Gastrocnemius medialis (tissue), 4 donors: ENCODE data around the gene STARD7. TPM values are rescaled to one million over a fixed set of nuclear protein-coding genes. Genes with fewer than 3 reads are reported as not detected.

Experiments used
- ATAC-seq, 2 donors: fragments of 150-250 bp; one replicate each; pipeline ENCODE4 v1.9.1; 2016
- DNase-seq, 2 donors: peaks; one replicate each; pipeline ENCODE4 v3.0.0-alpha.2; 2019
- H3K27ac ChIP-seq, 4 donors: fragments of 200-600 bp; sonication (generic); 1 replicate in 1 of 4; 2 replicates in 3 of 4; pipeline ENCODE4 v1.5.1; 2016 to 2018; ENCODE audit warnings: mild to moderate bottlenecking in 2 of 4, moderate library complexity in 1 of 4
- H3K27me3 ChIP-seq, 3 donors: fragments of 200-600 bp; sonication (generic) in 2 of 3; 1 replicate in 1 of 3; 2 replicates in 2 of 3; pipeline versions ENCODE4 v1.5.1 to v1.6.0; 2016 to 2019; ENCODE audit warnings: mild to moderate bottlenecking in 1 of 3, moderate library complexity in 1 of 3
- H3K36me3 ChIP-seq, 2 donors: fragments of 200-600 bp; sonication (generic) in 1 of 2; one replicate each; pipeline ENCODE4 v1.5.1; 2017 to 2018
- H3K4me1 ChIP-seq, 2 donors: fragments of 200-600 bp; sonication (generic) in 1 of 2; one replicate each; pipeline ENCODE4 v1.5.1; 2016 to 2017; ENCODE audit warnings: mild to moderate bottlenecking in 2 of 2
- H3K4me3 ChIP-seq, 4 donors: fragments of 200-600 bp; sonication (generic) in 3 of 4; 1 replicate in 1 of 4; 2 replicates in 3 of 4; pipeline ENCODE4 v1.5.1; 2016 to 2019; ENCODE audit warnings: mild to moderate bottlenecking in 2 of 4
- H3K9me3 ChIP-seq, 3 donors: fragments of 200-600 bp; sonication (generic) in 2 of 3; 1 replicate in 1 of 3; 2 replicates in 2 of 3; pipeline ENCODE4 v1.5.1; 2016 to 2019
- POLR2A ChIP-seq, 2 donors: fragments of 450-650 bp; IDR thresholded peaks; one replicate each; pipeline ENCODE4 v1.6.1; 2017; ENCODE audit warnings: antibody characterized with exemption in 2 of 2, mild to moderate bottlenecking in 2 of 2, moderate library complexity in 2 of 2
- in situ Hi-C, 4 donors: fragments of 200-750 bp; cut with MboI; loops; one replicate each; pipeline versions ENCODE4 v1.15.0 to v1.8.0; 2017; ENCODE audit warnings: low sequenced_read_pairs in 4 of 4
- intact Hi-C: fragments of 100-400 bp; cut with DNase I; formaldehyde crosslinking; loops from one replicate; pipeline ENCODE4 v1.15.1; 2023; ENCODE audit warnings: low total_unique reads
- total RNA-seq, 4 donors: library from RNA; depleted of rRNA; stranded (reverse); fragments of >200 nt; gene quantifications; one replicate each; pipeline versions ENCODE4 v1.1.0 to v1.2.3, GENCODE V29; 2016
- TF ChIP-seq, protein P1 (sequence below), 5 experiments: fragments of 450-650 bp in 3 of 5; fragments of 200-600 bp in 2 of 5; sonication (generic) in 2 of 5; IDR thresholded peaks in 4 of 5; conservative IDR thresholded peaks in 1 of 5; 1 replicate in 4 of 5; 2 replicates in 1 of 5; pipeline ENCODE4 v1.5.1; 2016 to 2019; ENCODE audit warnings: antibody characterized with exemption in 5 of 5, mild to moderate bottlenecking in 3 of 5, moderate library complexity in 3 of 5

Gene STARD7
- total RNA-seq, 4 donors from 2014 or later: 237 to 512 (median 313) TPM

DNA sequence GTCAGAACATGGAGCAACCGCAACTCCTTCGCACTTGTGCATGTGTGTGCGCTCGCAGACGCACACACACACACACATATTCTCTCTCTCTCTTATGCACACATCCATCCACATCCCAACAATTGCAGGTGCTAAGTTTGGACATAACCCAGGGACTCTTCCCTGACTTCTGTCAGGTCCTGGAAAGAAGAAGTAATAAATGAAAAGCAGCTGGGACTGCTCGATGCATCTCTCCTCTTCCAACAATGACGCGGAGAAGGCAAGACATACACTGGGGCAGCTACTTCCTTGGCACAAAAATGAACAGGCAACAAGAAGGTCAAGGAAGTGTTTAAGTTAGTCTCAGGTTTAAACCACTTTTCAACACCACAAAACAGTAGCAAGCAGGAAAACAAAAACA lies 23.6 kb downstream of the STARD7 start:
- no peak for ATAC-seq
- TF ChIP-seq, protein P1, sequence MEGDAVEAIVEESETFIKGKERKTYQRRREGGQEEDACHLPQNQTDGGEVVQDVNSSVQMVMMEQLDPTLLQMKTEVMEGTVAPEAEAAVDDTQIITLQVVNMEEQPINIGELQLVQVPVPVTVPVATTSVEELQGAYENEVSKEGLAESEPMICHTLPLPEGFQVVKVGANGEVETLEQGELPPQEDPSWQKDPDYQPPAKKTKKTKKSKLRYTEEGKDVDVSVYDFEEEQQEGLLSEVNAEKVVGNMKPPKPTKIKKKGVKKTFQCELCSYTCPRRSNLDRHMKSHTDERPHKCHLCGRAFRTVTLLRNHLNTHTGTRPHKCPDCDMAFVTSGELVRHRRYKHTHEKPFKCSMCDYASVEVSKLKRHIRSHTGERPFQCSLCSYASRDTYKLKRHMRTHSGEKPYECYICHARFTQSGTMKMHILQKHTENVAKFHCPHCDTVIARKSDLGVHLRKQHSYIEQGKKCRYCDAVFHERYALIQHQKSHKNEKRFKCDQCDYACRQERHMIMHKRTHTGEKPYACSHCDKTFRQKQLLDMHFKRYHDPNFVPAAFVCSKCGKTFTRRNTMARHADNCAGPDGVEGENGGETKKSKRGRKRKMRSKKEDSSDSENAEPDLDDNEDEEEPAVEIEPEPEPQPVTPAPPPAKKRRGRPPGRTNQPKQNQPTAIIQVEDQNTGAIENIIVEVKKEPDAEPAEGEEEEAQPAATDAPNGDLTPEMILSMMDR (IDR thresholded peaks at IDR 0.05 in 4 of 5, conservative IDR thresholded peaks at IDR 0.05 in 1 of 5): no peak
- TF ChIP-seq POLR2A (IDR thresholded peaks at IDR 0.05): no peak
- Histone ChIP-seq H3K27me3 (no peaks in the 10 kb centered on the region), H3K4me1 (peaks cover 23 to 36% of the 10 kb centered on the region in 2 donors), H3K27ac (peak overlapping the region in 2 of 4 donors; percentile 10 to 70), H3K4me3 (no peak overlapping the region), H3K9me3 (no peaks in the 10 kb centered on the region), H3K36me3 (peaks cover 0 to 55% of the 10 kb centered on the region in 2 donors)
- no peak for DNase-seq
- intact Hi-C loops: no loop called here
- in situ Hi-C loops: no loop called here

GRCh38 chr2:96184188-96184587 lies 24.4 kb downstream of the STARD7 start:
- no peaks in the 10 kb centered on the region for H3K9me3 ChIP-seq
- TF ChIP-seq POLR2A (IDR thresholded peaks at IDR 0.05): no peak
- TF ChIP-seq, protein P1 (IDR thresholded peaks at IDR 0.05 in 4 of 5, conservative IDR thresholded peaks at IDR 0.05 in 1 of 5): no peak
- H3K27ac ChIP-seq: no peak overlapping the region
- no peaks in the 10 kb centered on the region for H3K27me3 ChIP-seq
- in situ Hi-C loops (no loop called here), intact Hi-C loops (no loop called here)
- no peak overlapping the region for H3K4me3 ChIP-seq
- DNase-seq: no peak
- H3K36me3 ChIP-seq: peaks cover 0 to 50% of the 10 kb centered on the region in 2 donors
- ATAC-seq: no peak
- H3K4me1 ChIP-seq: peaks cover 23 to 36% of the 10 kb centered on the region in 2 donors

GRCh38 chr2:96181529-96181928 lies 27.1 kb downstream of the STARD7 start:
- ATAC-seq (no peak), DNase-seq (no peak)
- Histone ChIP-seq H3K9me3 (no peaks in the 10 kb centered on the region), H3K36me3 (peaks cover 0 to 35% of the 10 kb centered on the region in 2 donors), H3K27me3 (no peaks in the 10 kb centered on the region), H3K27ac (no peak overlapping the region), H3K4me3 (no peak overlapping the region), H3K4me1 (peaks cover 4 to 21% of the 10 kb centered on the region in 2 donors)
- intact Hi-C loops: no loop called here
- TF ChIP-seq POLR2A (IDR thresholded peaks at IDR 0.05): no peak
- TF ChIP-seq, protein P1 (IDR thresholded peaks at IDR 0.05 in 4 of 5, conservative IDR thresholded peaks at IDR 0.05 in 1 of 5): no peak
- in situ Hi-C loops: no loop called here

DNA sequence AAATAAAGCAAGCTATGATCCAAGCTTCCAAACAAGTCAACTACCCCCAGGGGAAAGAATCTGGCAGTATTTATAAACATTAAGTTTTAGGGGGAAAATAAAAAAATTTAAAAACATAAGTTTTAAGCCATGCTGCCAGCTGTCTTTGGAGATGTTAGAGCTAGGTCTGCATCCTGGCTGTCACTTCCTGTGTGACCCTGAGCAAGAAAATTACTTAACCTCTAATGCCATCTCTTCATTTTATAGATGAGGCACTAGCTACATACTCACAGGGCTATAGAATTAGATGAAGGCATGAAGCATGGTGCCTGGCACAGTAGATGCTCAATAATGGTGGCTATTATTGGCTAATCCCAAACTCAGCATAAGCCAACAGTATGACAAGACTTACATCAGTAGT lies 28.1 kb downstream of the STARD7 start:
- intact Hi-C loops (no loop called here), in situ Hi-C loops (no loop called here)
- Histone ChIP-seq H3K27ac (no peak overlapping the region), H3K4me1 (peaks cover 0 to 17% of the 10 kb centered on the region in 2 donors), H3K9me3 (no peaks in the 10 kb centered on the region), H3K36me3 (peaks cover 0 to 25% of the 10 kb centered on the region in 2 donors), H3K27me3 (no peaks in the 10 kb centered on the region), H3K4me3 (no peak overlapping the region)
- ATAC-seq: no peak
- DNase-seq: no peak
- TF ChIP-seq, protein P1 (IDR thresholded peaks at IDR 0.05 in 4 of 5, conservative IDR thresholded peaks at IDR 0.05 in 1 of 5): no peak
- no peak for TF ChIP-seq POLR2A (IDR thresholded peaks at IDR 0.05)

GRCh38 chr2:96180002-96180401 lies 28.6 kb downstream of the STARD7 start:
- Histone ChIP-seq H3K4me1 (peaks cover 0 to 13% of the 10 kb centered on the region in 2 donors), H3K4me3 (no peak overlapping the region), H3K9me3 (no peaks in the 10 kb centered on the region), H3K27ac (no peak overlapping the region), H3K36me3 (peaks cover 0 to 20% of the 10 kb centered on the region in 2 donors), H3K27me3 (no peaks in the 10 kb centered on the region)
- TF ChIP-seq POLR2A (IDR thresholded peaks at IDR 0.05): no peak
- in situ Hi-C loops (no loop called here), intact Hi-C loops (no loop called here)
- DNase-seq (no peak), ATAC-seq (no peak)
